ENCODE measurements around the gene HOXD8. TPM values are rescaled to one million over a fixed set of nuclear protein-coding genes. Genes with fewer than 3 reads are reported as not detected.
A peak's percentile ranks its signal among the peaks of the same experiment; 100 is the strongest.

Gene HOXD8
- total and polyA plus RNA-seq, 2 of the 8 experiments (the other 6 are each of a cell fraction or from before 2014, with no cell fraction given), result not detected

DNA sequence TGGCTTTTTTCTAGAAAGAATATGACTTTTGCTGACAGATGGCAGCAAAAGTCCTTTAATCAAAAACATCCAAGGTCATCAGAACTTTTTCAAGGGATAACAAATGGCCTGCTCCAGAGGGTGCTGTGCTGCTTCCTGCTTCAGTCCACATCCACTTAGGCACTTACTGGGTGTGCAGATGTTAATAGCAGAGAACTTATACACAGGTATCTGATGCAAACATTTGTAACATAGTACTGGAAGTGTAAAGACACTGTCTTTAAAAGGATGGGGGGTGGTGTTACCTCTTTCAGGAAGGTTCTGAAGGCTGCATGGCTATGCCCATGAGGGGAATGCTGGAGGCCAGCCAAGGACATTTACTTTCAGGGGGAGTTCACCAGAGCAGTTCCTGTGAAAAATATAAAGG is 5.5 kb downstream of the HOXD8 start:
- no peak overlapping the region; a peak in 1 of 4 replicates for H3K4me2 ChIP-seq (ENCODE audit: insufficient read depth in 1 of 2, low read depth in 2 of 2, low read length in 2 of 2)
- H3K79me2 ChIP-seq (ENCODE audit: control insufficient read depth in 1 of 2, insufficient read depth in 2 of 2, low read length in 2 of 2), result no peaks in the 10 kb centered on the region
- no peak overlapping the region for H3K4ac ChIP-seq (replicated peaks; ENCODE audit: insufficient read length, low read depth, low read length)

More for the DNA sequence above, 5.5 kb downstream of the HOXD8 start:
- Histone ChIP-seq H4K8ac (ENCODE audit: extremely low read depth, insufficient read depth, low read length) (no peak overlapping the region), H3K4me3 (ENCODE audit: extremely low read depth in 1 of 4, insufficient read depth in 2 of 4, low read depth in 3 of 4, low read length in 4 of 4) (no peak overlapping the region), H4K5ac (ENCODE audit: insufficient read length, low read depth, low read length) (no peak overlapping the region), H2BK120ac (replicated peaks; ENCODE audit: low read depth, low read length) (no peak overlapping the region), H2BK20ac (ENCODE audit: low read length) (no peak overlapping the region), H3K9me3 (ENCODE audit: insufficient read depth in 2 of 2, low read depth in 1 of 2, low read length in 1 of 2) (no peaks in the 10 kb centered on the region), H2BK15ac (ENCODE audit: low read length) (no peak overlapping the region), H3K23ac (ENCODE audit: insufficient read length) (no peak overlapping the region), H2BK12ac (ENCODE audit: low read depth, low read length) (no peak overlapping the region), H3K9ac (replicated peaks in 1 of 4; ENCODE audit: extremely low read depth in 1 of 4, low read depth in 3 of 4, low read length in 3 of 4) (no peak overlapping the region), H2AK5ac (ENCODE audit: low read depth, low read length) (no peak overlapping the region), H3K27ac (ENCODE audit: low read depth, low read length) (no peak overlapping the region), H2AFZ (ENCODE audit: low read length) (no peak overlapping the region), H3K18ac (ENCODE audit: extremely low read depth, low read length) (no peak overlapping the region), H3K36me3 (ENCODE audit: control insufficient read depth in 2 of 4, insufficient read depth in 4 of 4, low read length in 3 of 4) (peaks cover 0 to 19% (median 0%) of the 10 kb centered on the region in 4 experiments; a peak in 1 of 8 replicates), H3K27me3 (replicated peaks in 1 of 4; ENCODE audit: control insufficient read depth in 3 of 4, extremely low read depth in 1 of 4, insufficient read depth in 3 of 4, low read length in 3 of 4) (peaks cover 93 to 100% (median 98%) of the 10 kb centered on the region in 4 experiments), H4K91ac (replicated peaks; ENCODE audit: insufficient read length, low read length) (no peak overlapping the region), H3K14ac (ENCODE audit: insufficient read length) (no peak overlapping the region), H3K79me1 (ENCODE audit: low read depth, low read length) (no peaks in the 10 kb centered on the region), H4K20me1 (replicated peaks in 1 of 2; ENCODE audit: control insufficient read depth in 1 of 2, insufficient read depth in 2 of 2, low read length in 2 of 2) (peaks cover 6 to 30% of the 10 kb centered on the region in 2 experiments), H3K56ac (replicated peaks; ENCODE audit: insufficient read length, low read depth, low read length) (no peak overlapping the region), H2BK5ac (ENCODE audit: low read depth, low read length) (no peak overlapping the region), H3K23me2 (ENCODE audit: low read depth, low read length) (peaks cover 3% of the 10 kb centered on the region; the same call in 1 of the 2 replicates), H3K4me1 (replicated peaks in 1 of 4; ENCODE audit: control insufficient read depth in 3 of 4, insufficient read depth in 4 of 4, low read length in 3 of 4) (peaks cover 0 to 7% (median 3%) of the 10 kb centered on the region in 4 experiments; a peak in 5 of 7 replicates)
- TF ChIP-seq CHD1 (IDR thresholded peaks at IDR 0.05; ENCODE audit: low read depth, low read length) (no peak), RNF2 (IDR thresholded peaks at IDR 0.05; ENCODE audit: borderline replicate concordance, low read depth, low read length, missing control alignments, poor library complexity, severe bottlenecking) (peak; percentile 34)
- DNase-seq (ENCODE audit: low read depth in 1 of 2, low spot score in 2 of 2) (peak in 1 of 2 experiments; percentile 33), FAIRE-seq (no peak)
- ChIA-PET CTCF (ENCODE audit: partially characterized antibody) (interaction anchor here (2.5 to 4.5 kb wide), 2 partner anchors 14 to 25 kb away, joined by 14 to 24 read pairs; no protein-coding TSS in a partner anchor), POLR2A (ENCODE audit: partially characterized antibody) (no interaction called here)
